Lower lobe of right lung (tissue), 2 donors: ENCODE results near the gene C1orf146. TPM values are rescaled to one million over a fixed set of nuclear protein-coding genes. Genes with fewer than 3 reads are reported as not detected.
"Not testable (repeated sequence)": the region's sequence is repeated elsewhere in the genome, so short reads cannot be mapped to it uniquely, and the experiment has no call there.

ENCODE experiments used
- ATAC-seq, 2 donors: fragments of 200-7000 bp; cut with Tn5 transposase; one replicate each; pipeline ENCODE4 v1.9.1; 2020 to 2022; ENCODE audit warnings: mild to moderate bottlenecking in 2 of 2, moderate library complexity in 2 of 2
- DNase-seq: peaks from one replicate; pipeline ENCODE4 v3.0.0-alpha.2; 2020
- H3K27ac ChIP-seq: fragments of 200-600 bp; one replicate; pipeline ENCODE4 v1.8.0; 2022
- H3K27me3 ChIP-seq: fragments of 200-600 bp; one replicate; pipeline ENCODE4 v1.8.0; 2022; ENCODE audit warnings: low read depth
- H3K36me3 ChIP-seq: fragments of 200-600 bp; one replicate; pipeline ENCODE4 v1.8.0; 2022; ENCODE audit warnings: mild to moderate bottlenecking
- H3K4me1 ChIP-seq: fragments of 200-600 bp; one replicate; pipeline ENCODE4 v1.8.0; 2022
- H3K4me3 ChIP-seq: fragments of 200-600 bp; one replicate; pipeline ENCODE4 v1.8.0; 2022; ENCODE audit warnings: mild to moderate bottlenecking
- H3K9me3 ChIP-seq: fragments of 200-600 bp; one replicate; pipeline ENCODE4 v1.8.0; 2022
- CTCF ChIP-seq: fragments of 200-600 bp; IDR thresholded peaks from one replicate; pipeline ENCODE4 v1.8.0; 2022; ENCODE audit warnings: antibody characterized with exemption, mild to moderate bottlenecking
- intact Hi-C: fragments of 100-400 bp; cut with DNase I; formaldehyde crosslinking; loops from one replicate; pipeline ENCODE4 v1.11.0; 2022
- total RNA-seq: library from RNA; stranded (reverse); fragmentation: NEBNext Ultra II Directional; extraction: Animal tissue kit (Norgen Biotek cat#: 25700); gene quantifications from one replicate; pipeline ENCODE4 v1.2.1, GENCODE V29; 2021
- donor health status: DM: no; HTN: yes; CAD: no; lungs with severe emphysema.

C1orf146 gene
- total RNA-seq, 1 donor from 2014 or later, result not detected

GRCh38 chr1:92273039-92273438, 55.3 kb downstream of the C1orf146 start:
- ATAC-seq, result no peak
- no peaks in the 10 kb centered on the region for H3K27me3 ChIP-seq
- H3K9me3 ChIP-seq, result no peaks in the 10 kb centered on the region
- DNase-seq, result no peak
- H3K27ac ChIP-seq, result no peak overlapping the region
- peaks cover 27% of the 10 kb centered on the region for H3K36me3 ChIP-seq
- no peak overlapping the region for H3K4me3 ChIP-seq
- H3K4me1 ChIP-seq, result no peaks in the 10 kb centered on the region
- intact Hi-C loops, result no loop called here
- TF ChIP-seq CTCF, result no peak

GRCh38 chr1:92274939-92275338, 57.2 kb downstream of the C1orf146 start:
- no peak for DNase-seq
- H3K36me3 ChIP-seq, result peaks cover 30% of the 10 kb centered on the region

GRCh38 chr1:92276082-92276481, 58.4 kb downstream of the C1orf146 start:
- H3K27ac ChIP-seq, result no peak overlapping the region
- peaks cover 37% of the 10 kb centered on the region for H3K36me3 ChIP-seq
- H3K4me1 ChIP-seq, result no peaks in the 10 kb centered on the region
- ATAC-seq (no peak), DNase-seq (no peak)
- no peak overlapping the region for H3K4me3 ChIP-seq
- intact Hi-C loops, result no loop called here
- no peak for TF ChIP-seq CTCF
- H3K9me3 ChIP-seq, result no peaks in the 10 kb centered on the region
- no peaks in the 10 kb centered on the region for H3K27me3 ChIP-seq

More at GRCh38 chr1:92274939-92275338, 57.2 kb downstream of the C1orf146 start:
- intact Hi-C loops, result no loop called here
- TF ChIP-seq CTCF, result no peak
- H3K27me3 ChIP-seq, result no peaks in the 10 kb centered on the region
- no peaks in the 10 kb centered on the region for H3K4me1 ChIP-seq
- no peak overlapping the region for H3K4me3 ChIP-seq
- no peaks in the 10 kb centered on the region for H3K9me3 ChIP-seq
- ATAC-seq, result no peak
- H3K27ac ChIP-seq, result no peak overlapping the region

GRCh38 chr1:92277105-92277723, 59.5 kb downstream of the C1orf146 start:
- no peak for TF ChIP-seq CTCF
- no peak overlapping the region for H3K4me3 ChIP-seq
- H3K9me3 ChIP-seq, result no peaks in the 10 kb centered on the region
- DNase-seq, result no peak
- peaks cover 37% of the 10 kb centered on the region for H3K36me3 ChIP-seq
- H3K27me3 ChIP-seq, result no peaks in the 10 kb centered on the region
- H3K27ac ChIP-seq, result no peak overlapping the region
- intact Hi-C loops, result no loop called here
- no peak for ATAC-seq
- H3K4me1 ChIP-seq, result no peaks in the 10 kb centered on the region

- intact Hi-C loops, ATAC-seq, H3K27ac ChIP-seq, H3K4me1 ChIP-seq, DNase-seq, H3K9me3 ChIP-seq, H3K27me3 ChIP-seq, H3K4me3 ChIP-seq: not testable (repeated sequence)
- peaks cover 26% of the 10 kb centered on the region for H3K36me3 ChIP-seq
Observed at GRCh38 chr1:92279781-92280180, 62.1 kb downstream of the C1orf146 start.

- H3K27me3 ChIP-seq, H3K27ac ChIP-seq, ATAC-seq, H3K4me3 ChIP-seq, H3K9me3 ChIP-seq, DNase-seq, intact Hi-C loops, H3K4me1 ChIP-seq: not testable (repeated sequence)
- peaks cover 21% of the 10 kb centered on the region for H3K36me3 ChIP-seq
Observed at GRCh38 chr1:92281411-92281810, 63.7 kb downstream of the C1orf146 start.
